ENCODE results near the gene PLK3. TPM values are rescaled to one million over a fixed set of nuclear protein-coding genes. Genes with fewer than 3 reads are reported as not detected.
A peak's percentile ranks its signal among the peaks of the same experiment; 100 is the strongest.

PLK3 gene
- total RNA-seq, 1 donor from 2014 or later: 5.4 TPM

- intact Hi-C loops (cut with micrococcal nuclease): no loop called here
- Histone ChIP-seq H3K27ac (replicated peaks) (peak overlapping the region; percentile 100), H3K4me3 (peak overlapping the region; percentile 98), H3K27me3 (ENCODE audit: low read depth) (no peaks in the 10 kb centered on the region), H3K36me3 (peaks cover 43% of the 10 kb centered on the region), H3K9me3 (replicated peaks) (no peaks in the 10 kb centered on the region), H3K4me1 (peaks cover 78% of the 10 kb centered on the region)
- no peak for TF ChIP-seq CTCF (IDR thresholded peaks at IDR 0.05; ENCODE audit: borderline replicate concordance)
- peak; percentile 19 for DNase-seq
These were observed 2.3 kb downstream of the PLK3 start for GRCh38 chr1:44802306-44803061.

- peak overlapping the region; percentile 100 for H3K27ac ChIP-seq (replicated peaks)
- no peaks in the 10 kb centered on the region for H3K9me3 ChIP-seq (replicated peaks)
- no peaks in the 10 kb centered on the region for H3K27me3 ChIP-seq (ENCODE audit: low read depth)
- intact Hi-C loops (cut with micrococcal nuclease): no loop called here
- peaks cover 83% of the 10 kb centered on the region for H3K4me1 ChIP-seq
- peak; percentile 13 for DNase-seq
- no peak for TF ChIP-seq CTCF (IDR thresholded peaks at IDR 0.05; ENCODE audit: borderline replicate concordance)
- peak overlapping the region; percentile 98 for H3K4me3 ChIP-seq
- H3K36me3 ChIP-seq: peaks cover 43% of the 10 kb centered on the region
These were observed 2.8 kb downstream of the PLK3 start for GRCh38 chr1:44803062-44803311.

- Histone ChIP-seq H3K9me3 (replicated peaks) (no peaks in the 10 kb centered on the region), H3K27ac (replicated peaks) (peak overlapping the region; percentile 100), H3K36me3 (peaks cover 43% of the 10 kb centered on the region), H3K4me1 (peaks cover 88% of the 10 kb centered on the region), H3K4me3 (peak overlapping the region; percentile 98), H3K27me3 (ENCODE audit: low read depth) (no peaks in the 10 kb centered on the region)
- intact Hi-C loops (cut with micrococcal nuclease): no loop called here
- DNase-seq: peak; percentile 13
- TF ChIP-seq CTCF (IDR thresholded peaks at IDR 0.05; ENCODE audit: borderline replicate concordance): no peak
These were observed 3.3 kb downstream of the PLK3 start for GRCh38 chr1:44803312-44804095.

- Histone ChIP-seq H3K4me1 (peaks cover 99% of the 10 kb centered on the region), H3K9me3 (replicated peaks) (no peaks in the 10 kb centered on the region), H3K4me3 (peak overlapping the region; percentile 61), H3K27ac (replicated peaks) (peak overlapping the region; percentile 100), H3K27me3 (ENCODE audit: low read depth) (no peaks in the 10 kb centered on the region), H3K36me3 (peaks cover 43% of the 10 kb centered on the region)
- intact Hi-C loops (cut with micrococcal nuclease): no loop called here
- peak; percentile 13 for DNase-seq
- no peak for TF ChIP-seq CTCF (IDR thresholded peaks at IDR 0.05; ENCODE audit: borderline replicate concordance)
These were observed 5.3 kb downstream of the PLK3 start for GRCh38 chr1:44805311-44806024.

- Histone ChIP-seq H3K27me3 (ENCODE audit: low read depth) (no peaks in the 10 kb centered on the region), H3K4me3 (peak overlapping the region; percentile 61), H3K9me3 (replicated peaks) (no peaks in the 10 kb centered on the region), H3K27ac (replicated peaks) (peak overlapping the region; percentile 100), H3K36me3 (peaks cover 43% of the 10 kb centered on the region), H3K4me1 (peaks cover 100% of the 10 kb centered on the region)
- peak; percentile 26 for DNase-seq
- intact Hi-C loops (cut with micrococcal nuclease): no loop called here
- TF ChIP-seq CTCF (IDR thresholded peaks at IDR 0.05; ENCODE audit: borderline replicate concordance): no peak
These were observed 6.0 kb downstream of the PLK3 start for GRCh38 chr1:44806025-44806703.
